ENCODE measurements around the gene CLEC3B. TPM values are rescaled to one million over a fixed set of nuclear protein-coding genes. Genes with fewer than 3 reads are reported as not detected.

Gene CLEC3B
- total RNA-seq, 6 experiments from 2014 or later, result 1.00 to 1.9 (median 1.2) TPM

DNA sequence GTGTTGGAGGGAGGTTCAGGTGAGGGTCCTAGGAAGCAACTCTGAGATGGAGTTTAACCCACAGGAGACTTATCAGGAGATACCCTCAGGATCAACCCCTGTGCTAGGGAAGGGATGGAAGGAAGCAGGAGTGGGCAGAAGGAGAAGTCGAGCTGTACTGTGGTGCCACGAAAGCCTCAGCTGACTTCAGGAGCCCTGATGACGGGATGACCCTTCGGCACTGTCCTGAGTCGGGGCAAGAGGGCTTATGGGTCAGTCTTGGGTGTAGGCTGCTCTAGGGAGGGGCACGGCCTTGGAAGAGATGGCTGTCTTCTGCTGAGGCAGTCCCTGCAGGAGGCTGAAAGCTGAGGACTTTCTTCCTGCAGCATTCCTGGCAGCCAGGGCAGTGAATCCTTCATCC, 7.7 kb downstream of the CLEC3B start:
- Mint-ChIP-seq H3K4me1 (ENCODE audit: low read depth) (peaks cover 27% of the 10 kb centered on the region), H3K4me3 (no peak overlapping the region), H3K9me3 (no peaks in the 10 kb centered on the region), H3K36me3 (ENCODE audit: low read depth) (no peaks in the 10 kb centered on the region), H3K27ac (no peak overlapping the region), H3K27me3 (ENCODE audit: insufficient read depth) (no peaks in the 10 kb centered on the region; the same call in none of the 2 replicates)
- TF ChIP-seq, protein P1, sequence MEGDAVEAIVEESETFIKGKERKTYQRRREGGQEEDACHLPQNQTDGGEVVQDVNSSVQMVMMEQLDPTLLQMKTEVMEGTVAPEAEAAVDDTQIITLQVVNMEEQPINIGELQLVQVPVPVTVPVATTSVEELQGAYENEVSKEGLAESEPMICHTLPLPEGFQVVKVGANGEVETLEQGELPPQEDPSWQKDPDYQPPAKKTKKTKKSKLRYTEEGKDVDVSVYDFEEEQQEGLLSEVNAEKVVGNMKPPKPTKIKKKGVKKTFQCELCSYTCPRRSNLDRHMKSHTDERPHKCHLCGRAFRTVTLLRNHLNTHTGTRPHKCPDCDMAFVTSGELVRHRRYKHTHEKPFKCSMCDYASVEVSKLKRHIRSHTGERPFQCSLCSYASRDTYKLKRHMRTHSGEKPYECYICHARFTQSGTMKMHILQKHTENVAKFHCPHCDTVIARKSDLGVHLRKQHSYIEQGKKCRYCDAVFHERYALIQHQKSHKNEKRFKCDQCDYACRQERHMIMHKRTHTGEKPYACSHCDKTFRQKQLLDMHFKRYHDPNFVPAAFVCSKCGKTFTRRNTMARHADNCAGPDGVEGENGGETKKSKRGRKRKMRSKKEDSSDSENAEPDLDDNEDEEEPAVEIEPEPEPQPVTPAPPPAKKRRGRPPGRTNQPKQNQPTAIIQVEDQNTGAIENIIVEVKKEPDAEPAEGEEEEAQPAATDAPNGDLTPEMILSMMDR (IDR thresholded peaks at IDR 0.05), result no peak
- no peak for DNase-seq

DNA sequence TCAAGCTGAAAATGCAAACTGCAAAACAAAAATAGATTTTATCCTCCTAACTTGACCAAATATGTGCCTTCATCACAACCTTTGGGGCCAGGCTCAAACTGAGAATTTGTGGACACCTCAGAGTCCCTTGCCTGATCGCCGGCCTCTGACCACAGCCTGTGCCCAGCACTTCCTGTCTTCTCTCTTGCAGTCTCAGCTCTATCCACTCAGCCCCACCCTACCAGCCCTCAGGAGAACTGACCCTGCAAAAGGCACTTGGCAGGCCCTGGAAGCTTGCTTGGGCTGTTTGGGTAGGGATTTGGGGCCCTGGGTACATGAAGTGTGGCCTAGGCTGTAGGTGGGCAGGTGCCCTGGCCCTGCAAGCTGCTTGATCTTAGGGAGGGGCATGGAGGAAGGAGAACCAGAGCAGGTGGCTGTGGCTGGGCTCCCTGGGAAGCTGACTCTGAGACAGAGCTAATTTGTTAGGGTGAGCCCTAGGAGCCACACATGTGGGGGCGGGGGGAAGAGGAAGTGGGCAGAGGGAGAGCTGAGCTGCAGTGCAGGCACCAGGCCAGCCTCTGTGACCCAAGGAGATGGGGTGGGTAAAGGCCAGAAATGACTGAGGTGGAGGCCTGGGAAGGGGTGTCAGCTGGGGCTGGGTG, 8.6 kb downstream of the CLEC3B start:
- Mint-ChIP-seq H3K4me1 (ENCODE audit: low read depth) (peaks cover 20% of the 10 kb centered on the region), H3K27ac (no peak overlapping the region), H3K36me3 (ENCODE audit: low read depth) (no peaks in the 10 kb centered on the region), H3K9me3 (no peaks in the 10 kb centered on the region), H3K27me3 (ENCODE audit: insufficient read depth) (no peaks in the 10 kb centered on the region; the same call in none of the 2 replicates), H3K4me3 (no peak overlapping the region)
- no peak for DNase-seq
- TF ChIP-seq, protein P1 (IDR thresholded peaks at IDR 0.05), result no peak

DNA sequence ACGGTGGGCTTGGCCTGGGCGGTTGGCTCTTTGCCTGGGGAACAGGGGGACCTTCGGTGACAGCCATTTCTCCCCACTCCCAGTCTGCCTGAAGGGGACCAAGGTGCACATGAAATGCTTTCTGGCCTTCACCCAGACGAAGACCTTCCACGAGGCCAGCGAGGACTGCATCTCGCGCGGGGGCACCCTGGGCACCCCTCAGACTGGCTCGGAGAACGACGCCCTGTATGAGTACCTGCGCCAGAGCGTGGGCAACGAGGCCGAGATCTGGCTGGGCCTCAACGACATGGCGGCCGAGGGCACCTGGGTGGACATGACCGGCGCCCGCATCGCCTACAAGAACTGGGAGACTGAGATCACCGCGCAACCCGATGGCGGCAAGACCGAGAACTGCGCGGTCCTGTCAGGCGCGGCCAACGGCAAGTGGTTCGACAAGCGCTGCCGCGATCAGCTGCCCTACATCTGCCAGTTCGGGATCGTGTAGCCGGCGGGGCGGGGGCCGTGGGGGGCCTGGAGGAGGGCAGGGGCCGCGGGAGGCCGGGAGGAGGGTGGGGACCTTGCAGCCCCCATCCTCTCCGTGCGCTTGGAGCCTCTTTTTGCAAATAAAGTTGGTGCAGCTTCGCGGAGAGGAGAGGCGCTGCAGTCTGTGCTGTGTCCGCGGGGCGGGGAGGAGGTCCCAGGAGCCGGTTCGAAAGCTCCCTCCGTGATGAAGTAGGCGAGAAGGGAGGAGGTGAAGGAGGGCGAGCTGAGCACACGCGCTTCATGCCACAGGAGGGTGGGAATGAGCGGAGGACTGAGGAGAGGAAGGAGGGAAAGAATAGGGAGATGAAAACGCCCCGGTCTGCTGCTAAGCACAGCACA, 9.6 kb downstream of the CLEC3B start:
- DNase-seq, result no peak
- H3K9me3 Mint-ChIP-seq, result no peaks in the 10 kb centered on the region
- H3K27me3 Mint-ChIP-seq (ENCODE audit: insufficient read depth), result no peaks in the 10 kb centered on the region; the same call in none of the 2 replicates

DNA sequence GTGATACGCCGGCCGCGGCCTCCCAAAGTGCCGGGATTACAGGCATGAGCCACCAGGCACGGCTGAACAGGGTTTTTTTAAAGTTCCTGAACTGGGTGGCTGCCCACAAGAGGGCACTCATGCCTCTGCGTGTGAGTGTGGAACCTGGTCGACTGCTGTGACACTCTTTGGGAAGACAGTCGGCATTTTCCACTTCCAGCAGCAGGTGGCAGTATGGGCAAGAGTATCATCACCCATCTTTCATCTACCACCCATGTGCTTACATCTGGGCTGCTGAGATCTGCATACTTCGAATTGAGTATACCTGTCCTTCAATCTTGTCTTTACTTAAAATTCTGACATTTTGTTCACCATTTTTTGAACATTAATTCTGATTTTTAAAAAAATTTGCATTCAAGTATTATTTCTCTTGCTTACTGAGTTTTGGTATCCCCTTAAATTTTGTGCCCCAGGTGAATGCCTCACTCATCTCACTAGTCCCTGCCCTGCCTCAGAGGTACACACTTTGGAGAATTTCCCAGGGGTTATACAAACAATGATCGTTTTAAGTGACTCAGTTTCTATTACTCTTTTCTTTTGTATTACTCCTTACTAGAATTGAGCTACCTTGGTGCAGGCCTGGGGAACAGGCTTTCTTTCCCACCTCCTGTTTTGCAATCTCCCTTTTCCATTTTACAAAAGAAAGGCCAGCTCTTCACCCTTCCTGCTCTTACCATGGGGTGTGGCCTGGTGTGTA, 11.8 kb downstream of the CLEC3B start:
- no peaks in the 10 kb centered on the region for H3K9me3 Mint-ChIP-seq
- no peaks in the 10 kb centered on the region; the same call in none of the 2 replicates for H3K27me3 Mint-ChIP-seq (ENCODE audit: insufficient read depth)
- H3K36me3 Mint-ChIP-seq (ENCODE audit: low read depth), result no peaks in the 10 kb centered on the region; the same call in 1 of the 2 replicates
- no peak overlapping the region for H3K4me3 Mint-ChIP-seq
- peaks cover 43% of the 10 kb centered on the region for H3K4me1 Mint-ChIP-seq (ENCODE audit: low read depth)
- TF ChIP-seq, protein P1 (IDR thresholded peaks at IDR 0.05), result peak; percentile 96
- no peak overlapping the region for H3K27ac Mint-ChIP-seq
- DNase-seq, result peak; percentile 91

More for the DNA sequence above, 9.6 kb downstream of the CLEC3B start:
- TF ChIP-seq, protein P1 (IDR thresholded peaks at IDR 0.05), result peak; percentile 27; the same call in 1 of the 2 replicates
- Mint-ChIP-seq H3K4me3 (peak overlapping the region; percentile 84), H3K4me1 (ENCODE audit: low read depth) (peaks cover 21% of the 10 kb centered on the region), H3K36me3 (ENCODE audit: low read depth) (no peaks in the 10 kb centered on the region), H3K27ac (peak overlapping the region; percentile 47)

DNA sequence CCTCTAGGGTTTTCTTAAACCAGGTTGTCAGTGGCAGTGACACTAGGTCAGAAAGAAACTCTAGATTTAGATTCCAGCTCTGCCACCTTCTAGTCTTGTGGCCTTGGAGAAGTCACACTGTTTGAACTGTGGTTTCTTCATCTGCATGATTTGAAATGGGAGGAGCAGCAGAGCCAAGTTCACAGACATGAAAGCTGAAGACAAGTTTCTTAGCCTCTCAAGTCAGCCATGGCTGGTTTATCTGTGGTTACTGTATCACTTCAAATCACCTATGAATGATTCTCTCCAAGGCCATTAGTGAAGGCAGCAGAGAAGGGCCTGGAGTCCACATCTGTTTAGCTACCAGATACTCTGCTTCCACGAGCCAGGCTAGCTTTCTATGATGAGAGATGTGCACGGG, 15.6 kb downstream of the CLEC3B start:
- Mint-ChIP-seq H3K9me3 (no peaks in the 10 kb centered on the region), H3K27ac (no peak overlapping the region), H3K4me1 (ENCODE audit: low read depth) (peaks cover 47% of the 10 kb centered on the region), H3K4me3 (no peak overlapping the region), H3K27me3 (ENCODE audit: insufficient read depth) (no peaks in the 10 kb centered on the region), H3K36me3 (ENCODE audit: low read depth) (no peaks in the 10 kb centered on the region; the same call in 1 of the 2 replicates)
- no peak for DNase-seq
- TF ChIP-seq, protein P1 (IDR thresholded peaks at IDR 0.05), result no peak

All from HFFc6 (cell line).